ENCODE results near the gene QRFP. TPM values are rescaled to one million over a fixed set of nuclear protein-coding genes. Genes with fewer than 3 reads are reported as not detected.

QRFP gene
- total and polyA plus RNA-seq, 2 of the 8 experiments (the other 6 are each of a cell fraction or from before 2014, with no cell fraction given) = not detected

DNA sequence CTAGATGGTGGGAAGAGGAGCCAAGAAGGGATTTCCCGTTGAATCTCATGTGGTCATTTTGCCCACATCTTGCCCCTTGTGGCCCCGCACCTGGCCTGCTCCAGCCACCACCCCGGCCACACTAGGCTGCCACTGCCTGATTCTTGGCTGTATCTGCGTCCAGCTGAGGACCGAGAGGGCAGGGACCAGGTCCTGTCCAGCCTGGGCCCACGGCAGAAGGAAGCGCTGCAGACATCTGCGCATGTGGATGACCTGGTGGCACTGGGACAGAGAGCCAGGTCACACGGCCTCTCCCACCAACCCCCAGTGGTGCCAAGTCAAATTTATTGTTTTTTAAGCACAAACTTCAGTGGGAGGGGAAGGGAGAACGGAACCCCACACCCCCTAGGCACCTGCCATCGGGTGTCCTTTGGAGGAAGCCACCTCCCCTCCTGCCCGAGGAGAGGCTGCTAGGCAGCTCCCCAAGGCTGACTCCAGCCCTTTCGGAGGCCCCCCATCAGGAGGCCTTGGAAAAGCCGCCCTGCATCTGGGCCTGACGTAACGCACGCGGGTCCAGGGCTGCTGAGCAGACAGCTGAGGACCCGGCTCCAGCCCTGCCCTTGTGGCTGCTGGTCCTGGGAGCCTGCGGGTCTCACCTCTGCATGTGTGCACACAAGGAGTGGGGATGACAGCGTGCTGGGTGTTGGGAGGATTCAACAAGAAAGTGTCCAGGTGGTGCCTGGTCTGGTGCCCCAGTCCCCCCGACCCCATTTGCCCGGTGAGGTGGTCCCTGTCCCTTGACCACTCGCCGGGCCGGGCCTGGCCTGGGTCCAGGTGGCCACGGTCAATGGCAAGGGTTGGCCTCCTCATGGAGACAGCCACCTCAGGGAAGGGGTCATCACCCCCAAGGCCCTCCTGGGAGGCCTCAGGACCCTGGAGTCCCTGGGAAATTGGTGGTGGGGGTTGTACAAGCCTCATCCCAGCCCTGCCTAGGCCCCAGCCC is 5.9 kb upstream of the QRFP start:
- CTCF ChIA-PET (ENCODE audit: partially characterized antibody) = interaction anchor here (1.0 to 2.4 kb wide), 4 partner anchors 9 to 95 kb away, joined by 3 to 13 read pairs (median 6); no protein-coding TSS in a partner anchor
- no peaks in the 10 kb centered on the region for H3K27me3 ChIP-seq (replicated peaks in 1 of 4; ENCODE audit: control insufficient read depth in 3 of 4, extremely low read depth in 1 of 4, insufficient read depth in 3 of 4, low read length in 3 of 4)
- no peak for TF ChIP-seq MAFK (IDR thresholded peaks at IDR 0.05; ENCODE audit: low read depth, low read length)
- no peak for TF ChIP-seq BACH1 (IDR thresholded peaks at IDR 0.05; ENCODE audit: low read length)
- TF ChIP-seq RAD21 (IDR thresholded peaks at IDR 0.05 in 1 of 2, conservative IDR thresholded peaks at IDR 0.05 in 1 of 2; ENCODE audit: low read depth in 2 of 2, low read length in 2 of 2) = no peak
- no peak for TF ChIP-seq CHD2 (IDR thresholded peaks at IDR 0.05; ENCODE audit: low read length)
- no peak for TF ChIP-seq KDM1A (IDR thresholded peaks at IDR 0.05; ENCODE audit: borderline replicate concordance, low read length)
- TF ChIP-seq, protein P1, sequence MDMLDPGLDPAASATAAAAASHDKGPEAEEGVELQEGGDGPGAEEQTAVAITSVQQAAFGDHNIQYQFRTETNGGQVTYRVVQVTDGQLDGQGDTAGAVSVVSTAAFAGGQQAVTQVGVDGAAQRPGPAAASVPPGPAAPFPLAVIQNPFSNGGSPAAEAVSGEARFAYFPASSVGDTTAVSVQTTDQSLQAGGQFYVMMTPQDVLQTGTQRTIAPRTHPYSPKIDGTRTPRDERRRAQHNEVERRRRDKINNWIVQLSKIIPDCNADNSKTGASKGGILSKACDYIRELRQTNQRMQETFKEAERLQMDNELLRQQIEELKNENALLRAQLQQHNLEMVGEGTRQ (IDR thresholded peaks at IDR 0.05; ENCODE audit: low read length) = no peak
- TF ChIP-seq, protein P2, sequence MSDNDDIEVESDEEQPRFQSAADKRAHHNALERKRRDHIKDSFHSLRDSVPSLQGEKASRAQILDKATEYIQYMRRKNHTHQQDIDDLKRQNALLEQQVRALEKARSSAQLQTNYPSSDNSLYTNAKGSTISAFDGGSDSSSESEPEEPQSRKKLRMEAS (IDR thresholded peaks at IDR 0.05) = no peak
- no peak for TF ChIP-seq YY1 (IDR thresholded peaks at IDR 0.05; ENCODE audit: low read depth, low read length)
- TF ChIP-seq RXRA (IDR thresholded peaks at IDR 0.05; ENCODE audit: insufficient read depth, low read depth, low read length) = no peak
- no peak for TF ChIP-seq CBX5 (IDR thresholded peaks at IDR 0.05; ENCODE audit: low read depth, low read length)

More for the DNA sequence above, 5.9 kb upstream of the QRFP start:
- H3K4me1 ChIP-seq (replicated peaks in 1 of 4; ENCODE audit: control insufficient read depth in 3 of 4, insufficient read depth in 4 of 4, low read length in 3 of 4) = no peaks in the 10 kb centered on the region
- no peak overlapping the region for H2BK12ac ChIP-seq (ENCODE audit: low read depth, low read length)
- no peak overlapping the region for H2BK120ac ChIP-seq (replicated peaks; ENCODE audit: low read depth, low read length)
- no peak overlapping the region for H2AK5ac ChIP-seq (ENCODE audit: low read depth, low read length)
- no peaks in the 10 kb centered on the region for H3K36me3 ChIP-seq (ENCODE audit: control insufficient read depth in 2 of 4, insufficient read depth in 4 of 4, low read length in 3 of 4)
- no peak overlapping the region for H3K23ac ChIP-seq (ENCODE audit: insufficient read length)
- no peak overlapping the region for H4K5ac ChIP-seq (ENCODE audit: insufficient read length, low read depth, low read length)
- H3K79me1 ChIP-seq (ENCODE audit: low read depth, low read length) = no peaks in the 10 kb centered on the region
- H2BK5ac ChIP-seq (ENCODE audit: low read depth, low read length) = no peak overlapping the region
- no peak overlapping the region for H2BK20ac ChIP-seq (ENCODE audit: low read length)
- peak overlapping the region; percentile 54 for H4K91ac ChIP-seq (replicated peaks; ENCODE audit: insufficient read length, low read length)
- H3K56ac ChIP-seq (replicated peaks; ENCODE audit: insufficient read length, low read depth, low read length) = no peak overlapping the region
- WGBS, 2 experiments (ENCODE audit: extremely low coverage in 1 of 2, insufficient coverage in 1 of 2, insufficient read length in 1 of 2, insufficient replicate concordance in 2 of 2, low coverage in 1 of 2, low lambda C conversion rate in 2 of 2, missing lambda C conversion rate in 1 of 2) = 85% methylated on average over 26 of the region's 27 CpGs; no CpG with 5 or more reads in 1 of the 2 experiments
- no peaks in the 10 kb centered on the region for H3K9me3 ChIP-seq (ENCODE audit: insufficient read depth in 2 of 2, low read depth in 1 of 2, low read length in 1 of 2)
- H4K20me1 ChIP-seq (replicated peaks in 1 of 2; ENCODE audit: control insufficient read depth in 1 of 2, insufficient read depth in 2 of 2, low read length in 2 of 2) = peaks cover 0 to 2% of the 10 kb centered on the region in 2 experiments
- H2AFZ ChIP-seq (ENCODE audit: low read length) = no peak overlapping the region
- no peak overlapping the region for H3K18ac ChIP-seq (ENCODE audit: extremely low read depth, low read length)
- DNase-seq (ENCODE audit: low read depth in 1 of 2, low spot score in 2 of 2) = no peak
- no peaks in the 10 kb centered on the region for H3K23me2 ChIP-seq (ENCODE audit: low read depth, low read length)
- H2BK15ac ChIP-seq (ENCODE audit: low read length) = no peak overlapping the region
- POLR2A ChIA-PET (ENCODE audit: partially characterized antibody) = interaction anchor here (0.9 kb wide), 1 partner anchor 17 kb away, joined by 3 read pairs; no protein-coding TSS in a partner anchor
- no peak overlapping the region for H3K14ac ChIP-seq (ENCODE audit: insufficient read length)
- no peak overlapping the region for H3K9ac ChIP-seq (replicated peaks in 1 of 4; ENCODE audit: extremely low read depth in 1 of 4, low read depth in 3 of 4, low read length in 3 of 4)
- H3K4me2 ChIP-seq (ENCODE audit: insufficient read depth in 1 of 2, low read depth in 2 of 2, low read length in 2 of 2) = no peak overlapping the region
- peak overlapping the region; percentile 53 for H3K4ac ChIP-seq (replicated peaks; ENCODE audit: insufficient read length, low read depth, low read length)
- no peak overlapping the region for H3K27ac ChIP-seq (ENCODE audit: low read depth, low read length)
- H4K8ac ChIP-seq (ENCODE audit: extremely low read depth, insufficient read depth, low read length) = no peak overlapping the region; the same call in 1 of the 2 replicates
- FAIRE-seq = no peak
- no peak overlapping the region for H3K4me3 ChIP-seq (ENCODE audit: extremely low read depth in 1 of 4, insufficient read depth in 2 of 4, low read depth in 3 of 4, low read length in 4 of 4)
- H3K79me2 ChIP-seq (ENCODE audit: control insufficient read depth in 1 of 2, insufficient read depth in 2 of 2, low read length in 2 of 2) = no peaks in the 10 kb centered on the region

All from H1 (cell line).